Measurements from ENCODE around the gene LPAR2.

DNA sequence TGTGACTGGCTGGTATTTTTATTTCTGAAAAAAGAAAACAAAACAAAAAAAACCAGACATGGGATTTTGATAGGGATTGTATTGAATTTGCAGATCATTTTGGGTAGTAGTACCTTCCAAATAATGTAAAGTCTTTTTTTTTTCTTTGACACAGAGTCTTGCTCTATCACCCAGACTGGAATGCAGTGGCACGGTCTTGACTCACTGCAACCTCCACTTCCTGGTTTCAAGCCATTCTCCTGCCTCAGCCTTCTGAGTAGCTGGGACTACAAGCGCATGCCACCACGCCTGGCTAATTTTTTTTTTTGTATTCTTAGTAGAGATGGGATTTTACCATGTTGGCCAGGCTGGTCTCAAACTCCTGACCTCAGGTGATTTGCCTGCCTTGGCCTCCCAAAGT, 44.8 kb upstream of the LPAR2 start:
- TF ChIP-seq, protein P1, sequence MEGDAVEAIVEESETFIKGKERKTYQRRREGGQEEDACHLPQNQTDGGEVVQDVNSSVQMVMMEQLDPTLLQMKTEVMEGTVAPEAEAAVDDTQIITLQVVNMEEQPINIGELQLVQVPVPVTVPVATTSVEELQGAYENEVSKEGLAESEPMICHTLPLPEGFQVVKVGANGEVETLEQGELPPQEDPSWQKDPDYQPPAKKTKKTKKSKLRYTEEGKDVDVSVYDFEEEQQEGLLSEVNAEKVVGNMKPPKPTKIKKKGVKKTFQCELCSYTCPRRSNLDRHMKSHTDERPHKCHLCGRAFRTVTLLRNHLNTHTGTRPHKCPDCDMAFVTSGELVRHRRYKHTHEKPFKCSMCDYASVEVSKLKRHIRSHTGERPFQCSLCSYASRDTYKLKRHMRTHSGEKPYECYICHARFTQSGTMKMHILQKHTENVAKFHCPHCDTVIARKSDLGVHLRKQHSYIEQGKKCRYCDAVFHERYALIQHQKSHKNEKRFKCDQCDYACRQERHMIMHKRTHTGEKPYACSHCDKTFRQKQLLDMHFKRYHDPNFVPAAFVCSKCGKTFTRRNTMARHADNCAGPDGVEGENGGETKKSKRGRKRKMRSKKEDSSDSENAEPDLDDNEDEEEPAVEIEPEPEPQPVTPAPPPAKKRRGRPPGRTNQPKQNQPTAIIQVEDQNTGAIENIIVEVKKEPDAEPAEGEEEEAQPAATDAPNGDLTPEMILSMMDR (IDR thresholded peaks at IDR 0.05) = no peak
- TF ChIP-seq POLR2AphosphoS5 (IDR thresholded peaks at IDR 0.05) (no peak), EP300 (IDR thresholded peaks at IDR 0.05) (no peak), POLR2A (IDR thresholded peaks at IDR 0.05) (no peak)
